T-helper 2 cell treated with Interferon-gamma antibody and Interleukin-4, amounts not matched to agents 5 μg/mL and 100 μg/mL, for 36 hours (primary cell): ENCODE measurements around the gene SPTBN1.

Source experiments
- DNase-seq: peaks from one replicate; pipeline ENCODE4 v3.0.0; 2021; ENCODE audit warnings: low spot score
- H3K27ac Mint-ChIP-seq: one replicate; pipeline ENCODE4 v1.8.0; 2021; ENCODE audit warnings: mild to moderate bottlenecking, mixed read lengths
- H3K27me3 Mint-ChIP-seq: one replicate; pipeline ENCODE4 v1.8.0; 2021; ENCODE audit warnings: low read depth, mixed read lengths
- H3K36me3 Mint-ChIP-seq: one replicate; pipeline ENCODE4 v1.8.0; 2021; ENCODE audit warnings: low read depth, mixed read lengths
- H3K4me1 Mint-ChIP-seq: one replicate; pipeline ENCODE4 v1.8.0; 2021; ENCODE audit warnings: low read depth, mixed read lengths
- H3K4me3 Mint-ChIP-seq: one replicate; pipeline ENCODE4 v1.8.0; 2022; ENCODE audit warnings: mild to moderate bottlenecking, moderate library complexity, mixed read lengths
- H3K9me3 Mint-ChIP-seq: one replicate; pipeline ENCODE4 v1.8.0; 2021; ENCODE audit warnings: mixed read lengths

SPTBN1 gene

GRCh38 chr2:54649191-54649590 lies 193.1 kb downstream of the SPTBN1 start:
- no peaks in the 10 kb centered on the region for H3K27me3 Mint-ChIP-seq
- DNase-seq, result no peak
- no peak overlapping the region for H3K27ac Mint-ChIP-seq
- no peak overlapping the region for H3K4me3 Mint-ChIP-seq
- H3K4me1 Mint-ChIP-seq, result peaks cover 8% of the 10 kb centered on the region
- no peaks in the 10 kb centered on the region for H3K9me3 Mint-ChIP-seq
- peaks cover 78% of the 10 kb centered on the region for H3K36me3 Mint-ChIP-seq

GRCh38 chr2:54649633-54650032 lies 193.5 kb downstream of the SPTBN1 start:
- Mint-ChIP-seq H3K9me3 (no peaks in the 10 kb centered on the region), H3K4me3 (no peak overlapping the region), H3K27ac (peak overlapping the region; percentile 27), H3K4me1 (peaks cover 8% of the 10 kb centered on the region), H3K27me3 (no peaks in the 10 kb centered on the region), H3K36me3 (peaks cover 79% of the 10 kb centered on the region)
- DNase-seq, result no peak

GRCh38 chr2:54650612-54651011 lies 194.5 kb downstream of the SPTBN1 start:
- H3K9me3 Mint-ChIP-seq, result no peaks in the 10 kb centered on the region
- H3K4me1 Mint-ChIP-seq, result peaks cover 8% of the 10 kb centered on the region
- H3K27me3 Mint-ChIP-seq, result no peaks in the 10 kb centered on the region
- H3K4me3 Mint-ChIP-seq, result no peak overlapping the region
- no peak for DNase-seq
- H3K36me3 Mint-ChIP-seq, result peaks cover 80% of the 10 kb centered on the region
- peak overlapping the region; percentile 10 for H3K27ac Mint-ChIP-seq

- H3K4me3 Mint-ChIP-seq, result no peak overlapping the region
- DNase-seq, result no peak
- H3K27me3 Mint-ChIP-seq, result no peaks in the 10 kb centered on the region
- H3K4me1 Mint-ChIP-seq, result peaks cover 8% of the 10 kb centered on the region
- peaks cover 81% of the 10 kb centered on the region for H3K36me3 Mint-ChIP-seq
- no peaks in the 10 kb centered on the region for H3K9me3 Mint-ChIP-seq
- no peak overlapping the region for H3K27ac Mint-ChIP-seq
Observed at GRCh38 chr2:54651291-54651690, 195.2 kb downstream of the SPTBN1 start.

- H3K36me3 Mint-ChIP-seq, result peaks cover 79% of the 10 kb centered on the region
- H3K4me1 Mint-ChIP-seq, result peaks cover 13% of the 10 kb centered on the region
- H3K4me3 Mint-ChIP-seq, result no peak overlapping the region
- H3K27ac Mint-ChIP-seq, result no peak overlapping the region
- no peaks in the 10 kb centered on the region for H3K9me3 Mint-ChIP-seq
- H3K27me3 Mint-ChIP-seq, result no peaks in the 10 kb centered on the region
- no peak for DNase-seq
Observed at GRCh38 chr2:54652540-54652939, 196.4 kb downstream of the SPTBN1 start.

- Mint-ChIP-seq H3K27ac (no peak overlapping the region), H3K4me1 (peaks cover 23% of the 10 kb centered on the region), H3K27me3 (no peaks in the 10 kb centered on the region), H3K36me3 (peaks cover 79% of the 10 kb centered on the region), H3K9me3 (no peaks in the 10 kb centered on the region), H3K4me3 (no peak overlapping the region)
- no peak for DNase-seq
Observed at GRCh38 chr2:54653572-54654204, 197.6 kb downstream of the SPTBN1 start.

- no peaks in the 10 kb centered on the region for H3K27me3 Mint-ChIP-seq
- H3K36me3 Mint-ChIP-seq, result peaks cover 80% of the 10 kb centered on the region
Observed at GRCh38 chr2:54655046-54655809, 199.1 kb downstream of the SPTBN1 start.

GRCh38 chr2:54656863-54657262 lies 200.7 kb downstream of the SPTBN1 start:
- Mint-ChIP-seq H3K4me3 (no peak overlapping the region), H3K36me3 (peaks cover 84% of the 10 kb centered on the region), H3K4me1 (peaks cover 26% of the 10 kb centered on the region), H3K27me3 (no peaks in the 10 kb centered on the region), H3K27ac (no peak overlapping the region), H3K9me3 (no peaks in the 10 kb centered on the region)
- no peak for DNase-seq

More at GRCh38 chr2:54655046-54655809, 199.1 kb downstream of the SPTBN1 start:
- H3K4me1 Mint-ChIP-seq, result peaks cover 23% of the 10 kb centered on the region
- H3K9me3 Mint-ChIP-seq, result no peaks in the 10 kb centered on the region
- no peak overlapping the region for H3K27ac Mint-ChIP-seq
- DNase-seq, result no peak
- no peak overlapping the region for H3K4me3 Mint-ChIP-seq

- peak overlapping the region; percentile 56 for H3K4me3 Mint-ChIP-seq
- H3K27ac Mint-ChIP-seq, result peak overlapping the region; percentile 47
- H3K4me1 Mint-ChIP-seq, result peaks cover 21% of the 10 kb centered on the region
- H3K27me3 Mint-ChIP-seq, result no peaks in the 10 kb centered on the region
- no peak for DNase-seq
- no peaks in the 10 kb centered on the region for H3K9me3 Mint-ChIP-seq
- H3K36me3 Mint-ChIP-seq, result peaks cover 85% of the 10 kb centered on the region
Observed at GRCh38 chr2:54657664-54658083, 201.5 kb downstream of the SPTBN1 start.

GRCh38 chr2:54658564-54659071 lies 202.5 kb downstream of the SPTBN1 start:
- Mint-ChIP-seq H3K27me3 (no peaks in the 10 kb centered on the region), H3K36me3 (peaks cover 86% of the 10 kb centered on the region), H3K4me1 (peaks cover 18% of the 10 kb centered on the region), H3K4me3 (no peak overlapping the region), H3K27ac (no peak overlapping the region), H3K9me3 (no peaks in the 10 kb centered on the region)
- DNase-seq, result peak; percentile 25

- H3K36me3 Mint-ChIP-seq, result peaks cover 87% of the 10 kb centered on the region
- no peak overlapping the region for H3K4me3 Mint-ChIP-seq
- peaks cover 18% of the 10 kb centered on the region for H3K4me1 Mint-ChIP-seq
- no peaks in the 10 kb centered on the region for H3K27me3 Mint-ChIP-seq
- H3K27ac Mint-ChIP-seq, result no peak overlapping the region
- no peaks in the 10 kb centered on the region for H3K9me3 Mint-ChIP-seq
- DNase-seq, result no peak
Observed at GRCh38 chr2:54659527-54659926, 203.4 kb downstream of the SPTBN1 start.

GRCh38 chr2:54660752-54661151 lies 204.6 kb downstream of the SPTBN1 start:
- Mint-ChIP-seq H3K36me3 (peaks cover 83% of the 10 kb centered on the region), H3K4me3 (no peak overlapping the region), H3K27me3 (no peaks in the 10 kb centered on the region), H3K27ac (no peak overlapping the region), H3K9me3 (no peaks in the 10 kb centered on the region), H3K4me1 (peaks cover 21% of the 10 kb centered on the region)
- no peak for DNase-seq

GRCh38 chr2:54663424-54664030 lies 207.4 kb downstream of the SPTBN1 start:
- H3K4me3 Mint-ChIP-seq, result no peak overlapping the region
- H3K9me3 Mint-ChIP-seq, result no peaks in the 10 kb centered on the region
- H3K4me1 Mint-ChIP-seq, result peaks cover 14% of the 10 kb centered on the region
- no peaks in the 10 kb centered on the region for H3K27me3 Mint-ChIP-seq
- DNase-seq, result no peak
- H3K36me3 Mint-ChIP-seq, result peaks cover 84% of the 10 kb centered on the region
- no peak overlapping the region for H3K27ac Mint-ChIP-seq

GRCh38 chr2:54664238-54664786 lies 208.2 kb downstream of the SPTBN1 start:
- peaks cover 13% of the 10 kb centered on the region for H3K4me1 Mint-ChIP-seq
- DNase-seq, result no peak
- peaks cover 81% of the 10 kb centered on the region for H3K36me3 Mint-ChIP-seq
- H3K27ac Mint-ChIP-seq, result peak overlapping the region; percentile 33
- H3K4me3 Mint-ChIP-seq, result no peak overlapping the region
- no peaks in the 10 kb centered on the region for H3K9me3 Mint-ChIP-seq
- no peaks in the 10 kb centered on the region for H3K27me3 Mint-ChIP-seq
